Activated B cell treated with CpG ODN at 0.5 μM for 24 hours (primary cell): ENCODE data around the gene LEKR1. TPM values are rescaled to one million over a fixed set of nuclear protein-coding genes. Genes with fewer than 3 reads are reported as not detected.

Experiments
- ATAC-seq: fragments of 200-7000 bp; cut with Tn5 transposase; one replicate; pipeline ENCODE4 v1.10.0; 2021; ENCODE audit warnings: low read depth, mild to moderate bottlenecking, moderate library complexity
- CTCF ChIA-PET: fragments of 350-600 bp; sonication (Branson Sonifier 250); formaldehyde crosslinking; loops from one replicate; lab custom pipeline; 2021; ENCODE audit warnings: antibody characterized with exemption; lab: Charles Lee
- POLR2A ChIA-PET: fragments of 350-600 bp; sonication (Branson Sonifier 250); formaldehyde crosslinking; loops from one replicate; lab custom pipeline; 2021; ENCODE audit warnings: antibody characterized with exemption; lab: Charles Lee
- DNase-seq: peaks from one replicate; pipeline ENCODE4 v3.0.0; 2022
- H3K27ac Mint-ChIP-seq: one replicate; pipeline ENCODE4 v1.8.0; 2020; ENCODE audit warnings: mixed read lengths
- H3K27me3 Mint-ChIP-seq: one replicate; pipeline ENCODE4 v1.8.0; 2021; ENCODE audit warnings: mixed read lengths
- H3K36me3 Mint-ChIP-seq: one replicate; pipeline ENCODE4 v1.8.0; 2021; ENCODE audit warnings: low read depth, mixed read lengths
- H3K4me1 Mint-ChIP-seq: one replicate; pipeline ENCODE4 v1.8.0; 2021; ENCODE audit warnings: mixed read lengths
- H3K4me3 Mint-ChIP-seq: one replicate; pipeline ENCODE4 v1.8.0; 2020; ENCODE audit warnings: mild to moderate bottlenecking, mixed read lengths
- H3K9me3 Mint-ChIP-seq: one replicate; pipeline ENCODE4 v1.8.0; 2020; ENCODE audit warnings: mixed read lengths
- CTCF ChIP-seq: fragments of 200-600 bp; IDR thresholded peaks from one replicate; pipeline ENCODE4 v1.8.0; 2022; ENCODE audit warnings: antibody characterized with exemption, mild to moderate bottlenecking
- intact Hi-C: fragments of 100-400 bp; cut with micrococcal nuclease; formaldehyde crosslinking; loops from one replicate; pipeline ENCODE4 v1.15.1; 2024
- total RNA-seq: library from RNA; stranded (reverse); gene quantifications from 2 replicates; pipeline ENCODE4 v1.2.3, GENCODE V29; 2022

LEKR1 gene
- total RNA-seq, 1 donor from 2014 or later: 2.8 TPM

GRCh38 chr3:156918746-156919145, 92.6 kb downstream of the LEKR1 start:
- POLR2A ChIA-PET: no interaction called here
- Mint-ChIP-seq H3K27ac (no peak overlapping the region), H3K4me3 (no peak overlapping the region), H3K36me3 (no peaks in the 10 kb centered on the region), H3K9me3 (peaks cover 10% of the 10 kb centered on the region), H3K4me1 (no peaks in the 10 kb centered on the region), H3K27me3 (no peaks in the 10 kb centered on the region)
- ATAC-seq (no peak), DNase-seq (no peak)
- intact Hi-C loops: no loop called here
- CTCF ChIA-PET: no interaction called here
- no peak for TF ChIP-seq CTCF

GRCh38 chr3:156919818-156920217, 93.7 kb downstream of the LEKR1 start:
- H3K9me3 Mint-ChIP-seq: peaks cover 12% of the 10 kb centered on the region

GRCh38 chr3:156920399-156920798, 94.2 kb downstream of the LEKR1 start:
- no peak for TF ChIP-seq CTCF
- no peaks in the 10 kb centered on the region for H3K4me1 Mint-ChIP-seq
- CTCF ChIA-PET: no interaction called here

More at GRCh38 chr3:156919818-156920217, 93.7 kb downstream of the LEKR1 start:
- DNase-seq (no peak), ATAC-seq (no peak)
- ChIA-PET CTCF (no interaction called here), POLR2A (no interaction called here)
- intact Hi-C loops: no loop called here
- H3K36me3 Mint-ChIP-seq: no peaks in the 10 kb centered on the region
- no peaks in the 10 kb centered on the region for H3K4me1 Mint-ChIP-seq
- no peak overlapping the region for H3K27ac Mint-ChIP-seq
- no peak overlapping the region for H3K4me3 Mint-ChIP-seq
- TF ChIP-seq CTCF: no peak
- no peaks in the 10 kb centered on the region for H3K27me3 Mint-ChIP-seq

GRCh38 chr3:156923349-156923748, 97.2 kb downstream of the LEKR1 start:
- no peak overlapping the region for H3K27ac Mint-ChIP-seq
- peaks cover 8% of the 10 kb centered on the region for H3K9me3 Mint-ChIP-seq
- intact Hi-C loops: no loop called here
- no peak for ATAC-seq
- CTCF ChIA-PET: no interaction called here
- DNase-seq: no peak
- H3K36me3 Mint-ChIP-seq: peaks cover 2% of the 10 kb centered on the region
- H3K4me3 Mint-ChIP-seq: no peak overlapping the region
- TF ChIP-seq CTCF: no peak
- no peaks in the 10 kb centered on the region for H3K27me3 Mint-ChIP-seq
- POLR2A ChIA-PET: no interaction called here
- no peaks in the 10 kb centered on the region for H3K4me1 Mint-ChIP-seq

More at GRCh38 chr3:156920399-156920798, 94.2 kb downstream of the LEKR1 start:
- DNase-seq: no peak
- H3K27ac Mint-ChIP-seq: no peak overlapping the region
- no peak overlapping the region for H3K4me3 Mint-ChIP-seq
- H3K9me3 Mint-ChIP-seq: peaks cover 8% of the 10 kb centered on the region
- H3K36me3 Mint-ChIP-seq: no peaks in the 10 kb centered on the region
- POLR2A ChIA-PET: no interaction called here
- intact Hi-C loops: no loop called here
- no peak for ATAC-seq
- no peaks in the 10 kb centered on the region for H3K27me3 Mint-ChIP-seq

- no peaks in the 10 kb centered on the region for H3K9me3 Mint-ChIP-seq
Measured at GRCh38 chr3:156938724-156939123, 112.6 kb downstream of the LEKR1 start.

More at GRCh38 chr3:156938724-156939123, 112.6 kb downstream of the LEKR1 start:
- H3K4me1 Mint-ChIP-seq: no peaks in the 10 kb centered on the region
- H3K27ac Mint-ChIP-seq: no peak overlapping the region
- DNase-seq (no peak), ATAC-seq (no peak)
- no peak for TF ChIP-seq CTCF
- no peaks in the 10 kb centered on the region for H3K36me3 Mint-ChIP-seq
- no peaks in the 10 kb centered on the region for H3K27me3 Mint-ChIP-seq
- intact Hi-C loops: no loop called here
- no peak overlapping the region for H3K4me3 Mint-ChIP-seq
- ChIA-PET CTCF (no interaction called here), POLR2A (no interaction called here)
